Colonic mucosa (tissue), 4 donors: Measurements from ENCODE around the gene KLF11. TPM values are rescaled to one million over a fixed set of nuclear protein-coding genes. Genes with fewer than 3 reads are reported as not detected.
"Not testable (repeated sequence)": the region's sequence is repeated elsewhere in the genome, so short reads cannot be mapped to it uniquely, and the experiment has no call there.

ENCODE experiments used
- DNase-seq: peaks from one replicate; pipeline ENCODE4 v3.0.0-alpha.2; 2020
- H3K27ac ChIP-seq: fragments of 200-600 bp; one replicate; pipeline ENCODE4 v1.8.0; 2021
- H3K27me3 ChIP-seq: fragments of 200-600 bp; one replicate; pipeline ENCODE4 v1.8.0; 2021
- H3K36me3 ChIP-seq: fragments of 200-600 bp; one replicate; pipeline ENCODE4 v1.8.0; 2021
- H3K4me1 ChIP-seq: fragments of 200-600 bp; one replicate; pipeline ENCODE4 v1.8.0; 2021; ENCODE audit warnings: mild to moderate bottlenecking
- H3K4me3 ChIP-seq: fragments of 200-600 bp; one replicate; pipeline ENCODE4 v1.8.0; 2021
- H3K9ac ChIP-seq, 2 donors: one replicate each; pipeline ENCODE4 v1.7.0; 2013; ENCODE audit warnings: control low read depth in 2 of 2, low read depth in 2 of 2, low read length in 2 of 2
- H3K9me3 ChIP-seq: fragments of 200-600 bp; one replicate; pipeline ENCODE4 v1.8.0; 2021
- intact Hi-C: fragments of 100-400 bp; cut with DNase I; formaldehyde crosslinking; loops from one replicate; pipeline ENCODE4 v1.14.1; 2022
- total RNA-seq, 2 donors: library from RNA; stranded (reverse); fragmentation: NEBNext Ultra II Directional in 1 of 2; extraction: Animal tissue kit (Norgen Biotek cat#: 25700) in 1 of 2; gene quantifications; one replicate each; pipeline ENCODE4 v1.2.1, GENCODE V29; 2021
- TF ChIP-seq, protein P1 (sequence below): fragments of 200-600 bp; IDR thresholded peaks from one replicate; pipeline ENCODE4 v1.8.0; 2022; ENCODE audit warnings: antibody characterized with exemption, mild to moderate bottlenecking
- donor health status: healthy.
- donor health status: DM: no; HTN: no; CAD: no.
- donor health status: DM: no; HTN: no; CAD: no.

KLF11 gene
- total RNA-seq, 2 donors from 2014 or later: 6.6 to 11.2 TPM

DNA sequence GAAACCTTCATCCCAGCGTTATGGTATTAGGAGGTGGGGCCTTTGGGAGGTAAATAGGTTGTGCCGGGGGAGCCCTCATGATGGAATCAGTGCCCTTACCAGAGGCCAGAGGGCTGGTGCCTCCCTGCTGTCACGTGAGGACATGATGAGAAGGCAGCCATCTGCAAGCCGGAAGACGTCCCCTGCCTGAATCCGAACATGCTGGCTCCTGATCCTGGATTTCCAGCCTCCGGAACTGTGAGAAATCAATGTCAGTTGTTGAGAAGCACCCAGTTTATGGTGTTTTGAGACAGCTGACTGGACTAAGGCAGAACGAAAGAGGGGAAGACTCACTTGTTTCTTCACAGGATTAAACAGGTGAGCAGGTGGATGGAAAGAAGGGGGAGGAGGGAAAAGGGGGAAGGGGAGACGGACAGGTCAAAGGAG lies 13.0 kb upstream of the KLF11 start:
- Histone ChIP-seq H3K27ac (no peak overlapping the region), H3K27me3 (no peaks in the 10 kb centered on the region), H3K36me3 (no peaks in the 10 kb centered on the region), H3K4me1 (no peaks in the 10 kb centered on the region), H3K4me3 (no peak overlapping the region), H3K9me3 (no peaks in the 10 kb centered on the region), H3K9ac (peak overlapping the region in 1 of 2 donors; percentile 3)
- peak; percentile 70 for DNase-seq
- intact Hi-C loops: no loop called here
- TF ChIP-seq, protein P1, sequence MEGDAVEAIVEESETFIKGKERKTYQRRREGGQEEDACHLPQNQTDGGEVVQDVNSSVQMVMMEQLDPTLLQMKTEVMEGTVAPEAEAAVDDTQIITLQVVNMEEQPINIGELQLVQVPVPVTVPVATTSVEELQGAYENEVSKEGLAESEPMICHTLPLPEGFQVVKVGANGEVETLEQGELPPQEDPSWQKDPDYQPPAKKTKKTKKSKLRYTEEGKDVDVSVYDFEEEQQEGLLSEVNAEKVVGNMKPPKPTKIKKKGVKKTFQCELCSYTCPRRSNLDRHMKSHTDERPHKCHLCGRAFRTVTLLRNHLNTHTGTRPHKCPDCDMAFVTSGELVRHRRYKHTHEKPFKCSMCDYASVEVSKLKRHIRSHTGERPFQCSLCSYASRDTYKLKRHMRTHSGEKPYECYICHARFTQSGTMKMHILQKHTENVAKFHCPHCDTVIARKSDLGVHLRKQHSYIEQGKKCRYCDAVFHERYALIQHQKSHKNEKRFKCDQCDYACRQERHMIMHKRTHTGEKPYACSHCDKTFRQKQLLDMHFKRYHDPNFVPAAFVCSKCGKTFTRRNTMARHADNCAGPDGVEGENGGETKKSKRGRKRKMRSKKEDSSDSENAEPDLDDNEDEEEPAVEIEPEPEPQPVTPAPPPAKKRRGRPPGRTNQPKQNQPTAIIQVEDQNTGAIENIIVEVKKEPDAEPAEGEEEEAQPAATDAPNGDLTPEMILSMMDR: no peak

GRCh38 chr2:10030798-10031197 lies 12.6 kb upstream of the KLF11 start:
- intact Hi-C loops, H3K36me3 ChIP-seq, H3K27me3 ChIP-seq, H3K27ac ChIP-seq, H3K4me3 ChIP-seq, DNase-seq, H3K9ac ChIP-seq, H3K4me1 ChIP-seq, H3K9me3 ChIP-seq: not testable (repeated sequence)

- Histone ChIP-seq H3K4me3 (no peak overlapping the region), H3K9ac (no peak overlapping the region), H3K27ac (no peak overlapping the region), H3K4me1 (peaks cover 3% of the 10 kb centered on the region), H3K27me3 (no peaks in the 10 kb centered on the region), H3K9me3 (no peaks in the 10 kb centered on the region), H3K36me3 (no peaks in the 10 kb centered on the region)
- no peak for DNase-seq
- intact Hi-C loops: no loop called here
- TF ChIP-seq, protein P1: no peak
These were observed 11.2 kb upstream of the KLF11 start for GRCh38 chr2:10031886-10032745.

GRCh38 chr2:10032746-10033105 lies 10.6 kb upstream of the KLF11 start:
- TF ChIP-seq, protein P1: no peak
- no peaks in the 10 kb centered on the region for H3K9me3 ChIP-seq

GRCh38 chr2:10033251-10034006 lies 9.9 kb upstream of the KLF11 start:
- intact Hi-C loops: no loop called here
- H3K9me3 ChIP-seq: no peaks in the 10 kb centered on the region
- TF ChIP-seq, protein P1: no peak
- peaks cover 3% of the 10 kb centered on the region for H3K4me1 ChIP-seq
- H3K4me3 ChIP-seq: no peak overlapping the region
- no peak for DNase-seq
- H3K27ac ChIP-seq: no peak overlapping the region
- no peaks in the 10 kb centered on the region for H3K27me3 ChIP-seq
- H3K9ac ChIP-seq: no peak overlapping the region
- H3K36me3 ChIP-seq: no peaks in the 10 kb centered on the region

More at GRCh38 chr2:10032746-10033105, 10.6 kb upstream of the KLF11 start:
- Histone ChIP-seq H3K36me3 (no peaks in the 10 kb centered on the region), H3K27me3 (no peaks in the 10 kb centered on the region), H3K4me1 (peaks cover 3% of the 10 kb centered on the region), H3K9ac (no peak overlapping the region), H3K27ac (no peak overlapping the region), H3K4me3 (no peak overlapping the region)
- no peak for DNase-seq
- intact Hi-C loops: no loop called here
